HG02981 (cell line): ENCODE data around the gene CDC42BPA.
A peak's percentile ranks its signal among the peaks of the same experiment; 100 is the strongest.
"Not testable (repeated sequence)": the region's sequence is repeated elsewhere in the genome, so short reads cannot be mapped to it uniquely, and the experiment has no call there.

Experiments
- ATAC-seq: cut with Tn5 transposase; IDR thresholded peaks from one replicate; pipeline ENCODE4 v1.9.1; 2021; ENCODE audit warnings: mild to moderate bottlenecking, moderate library complexity; ENCODE audit not compliant: unreplicated experiment

CDC42BPA gene, protein sequence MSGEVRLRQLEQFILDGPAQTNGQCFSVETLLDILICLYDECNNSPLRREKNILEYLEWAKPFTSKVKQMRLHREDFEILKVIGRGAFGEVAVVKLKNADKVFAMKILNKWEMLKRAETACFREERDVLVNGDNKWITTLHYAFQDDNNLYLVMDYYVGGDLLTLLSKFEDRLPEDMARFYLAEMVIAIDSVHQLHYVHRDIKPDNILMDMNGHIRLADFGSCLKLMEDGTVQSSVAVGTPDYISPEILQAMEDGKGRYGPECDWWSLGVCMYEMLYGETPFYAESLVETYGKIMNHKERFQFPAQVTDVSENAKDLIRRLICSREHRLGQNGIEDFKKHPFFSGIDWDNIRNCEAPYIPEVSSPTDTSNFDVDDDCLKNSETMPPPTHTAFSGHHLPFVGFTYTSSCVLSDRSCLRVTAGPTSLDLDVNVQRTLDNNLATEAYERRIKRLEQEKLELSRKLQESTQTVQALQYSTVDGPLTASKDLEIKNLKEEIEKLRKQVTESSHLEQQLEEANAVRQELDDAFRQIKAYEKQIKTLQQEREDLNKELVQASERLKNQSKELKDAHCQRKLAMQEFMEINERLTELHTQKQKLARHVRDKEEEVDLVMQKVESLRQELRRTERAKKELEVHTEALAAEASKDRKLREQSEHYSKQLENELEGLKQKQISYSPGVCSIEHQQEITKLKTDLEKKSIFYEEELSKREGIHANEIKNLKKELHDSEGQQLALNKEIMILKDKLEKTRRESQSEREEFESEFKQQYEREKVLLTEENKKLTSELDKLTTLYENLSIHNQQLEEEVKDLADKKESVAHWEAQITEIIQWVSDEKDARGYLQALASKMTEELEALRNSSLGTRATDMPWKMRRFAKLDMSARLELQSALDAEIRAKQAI (N-terminal part only)

DNA sequence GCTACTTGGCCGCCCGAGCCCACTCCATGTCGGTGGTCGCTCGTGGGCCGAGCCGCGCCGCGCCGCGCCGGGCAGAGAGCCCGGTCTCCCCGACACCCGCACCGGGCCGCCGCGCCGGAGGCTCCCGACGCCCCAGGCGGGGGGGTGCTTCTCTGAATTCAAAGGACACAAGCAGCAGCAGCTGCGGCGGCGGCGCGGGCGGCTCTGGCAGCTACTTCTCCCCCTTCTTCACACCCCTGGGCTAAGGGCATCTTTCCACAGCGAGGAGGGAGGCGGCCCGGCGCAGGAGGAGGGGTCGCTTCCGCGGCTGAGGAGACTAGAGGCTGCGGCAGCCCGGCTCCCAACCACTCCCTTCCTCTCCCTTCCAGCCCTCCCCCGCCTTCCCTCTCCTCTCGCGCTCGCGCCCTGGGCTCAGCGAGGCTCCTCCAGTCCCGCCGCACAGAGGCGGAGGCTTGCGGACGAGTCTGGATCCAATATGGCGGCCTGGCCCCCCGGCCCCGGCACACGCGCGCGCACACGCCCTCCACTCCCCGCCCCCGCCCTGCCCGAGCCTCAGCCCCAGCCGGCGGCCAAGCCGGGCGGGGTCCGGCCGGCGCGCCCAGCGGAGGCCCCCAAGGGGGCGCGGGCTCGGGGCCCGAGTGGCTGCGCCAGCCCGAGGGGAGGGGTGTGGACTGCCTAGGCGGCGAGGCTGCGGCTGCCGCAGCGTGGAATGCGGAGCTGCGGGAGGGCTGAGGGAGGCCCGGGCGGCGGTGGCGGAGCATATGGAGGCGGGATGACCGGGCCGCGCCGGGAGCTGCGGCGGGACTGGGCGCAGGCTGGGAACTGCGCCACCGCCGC is at the start of gene CDC42BPA:
Gene CDC42BPA, minus strand, starts transcription at position 477 of the 837 bp plus-strand sequence. CDS start 1,310 bp downstream, outside the sequence.
- peak; percentile 35 for ATAC-seq

DNA sequence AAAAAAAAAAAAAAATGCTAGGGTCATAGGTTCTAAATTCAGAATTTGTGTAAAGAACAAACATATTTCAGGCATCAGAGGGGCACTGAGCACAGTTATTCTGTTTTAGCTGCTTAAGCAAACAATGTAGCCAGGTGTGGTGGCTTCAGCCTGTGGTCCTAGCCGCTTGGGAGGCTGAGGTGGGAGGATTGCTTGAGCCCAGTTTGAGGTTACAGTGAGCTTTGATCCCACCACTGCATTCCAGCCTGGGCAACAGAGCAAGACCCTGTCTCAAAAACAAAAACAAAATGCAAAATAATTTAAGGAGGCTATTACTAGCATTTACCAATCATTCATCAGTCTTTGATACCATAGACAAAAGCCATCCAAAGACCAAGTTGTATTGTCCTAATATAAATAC is 49.7 kb upstream of the CDC42BPA start:
- ATAC-seq: no peak

DNA sequence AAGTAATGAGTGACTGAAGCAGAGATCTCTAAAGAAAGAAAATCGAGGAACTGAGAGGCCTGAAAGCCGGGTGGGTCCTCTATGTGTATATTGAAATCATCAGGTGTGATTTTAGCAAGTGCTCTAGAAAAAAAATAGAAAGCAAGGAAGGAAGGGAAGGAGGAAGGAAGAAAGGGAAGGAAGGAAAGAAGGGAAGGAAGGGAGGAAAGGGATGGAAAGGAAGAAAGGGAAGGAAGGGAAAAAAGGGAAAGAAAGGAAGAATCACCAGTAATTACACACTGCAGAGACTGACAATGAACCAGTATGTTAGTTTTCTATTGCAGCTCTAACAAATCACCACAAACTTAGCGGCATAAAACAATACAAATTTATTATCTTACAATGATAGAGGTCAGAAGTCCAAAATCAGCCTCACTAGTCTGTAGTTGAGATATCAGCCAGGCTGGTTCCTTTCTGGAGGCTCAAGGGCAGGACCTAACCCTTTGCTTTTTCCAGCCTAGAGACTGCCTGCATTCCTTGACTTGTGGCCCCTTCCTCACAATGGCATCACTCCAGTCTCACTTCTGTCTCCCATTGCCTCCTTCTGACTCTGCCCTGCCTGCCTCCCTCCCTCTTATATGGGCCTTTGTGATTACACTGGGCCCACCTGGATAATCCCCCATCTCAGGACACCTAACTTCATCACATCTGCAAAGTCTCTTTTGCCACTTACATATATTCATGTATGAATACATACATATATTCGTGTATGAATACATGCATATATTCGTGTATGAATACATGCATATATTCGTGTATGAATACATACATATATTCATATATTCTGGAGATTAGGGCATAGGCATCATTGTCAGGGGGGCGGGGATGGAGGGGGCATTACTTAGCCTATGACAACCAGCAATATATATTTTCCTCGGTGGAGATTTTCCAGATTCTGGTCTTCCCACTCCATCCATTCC is 47.5 kb upstream of the CDC42BPA start:
- ATAC-seq: no peak

DNA sequence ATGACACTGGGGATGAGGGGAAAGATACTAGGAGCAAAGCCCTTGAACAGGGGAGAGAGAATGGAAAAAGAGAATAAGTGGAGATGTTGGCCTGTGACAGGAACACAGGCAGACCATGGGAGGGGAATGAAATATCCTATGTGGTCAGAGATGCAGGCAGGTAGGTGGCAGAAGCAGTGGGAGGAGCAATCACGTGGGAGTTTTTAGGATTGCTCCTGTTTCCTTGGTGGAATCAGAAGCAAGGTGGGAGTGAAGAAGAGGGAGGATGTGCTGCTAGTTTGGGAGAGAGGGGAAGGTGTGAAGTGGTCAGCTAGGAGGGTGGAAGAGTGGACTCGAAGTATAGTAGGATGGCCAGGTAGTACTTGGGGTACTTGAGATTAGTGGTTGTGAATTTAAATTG is 46.4 kb upstream of the CDC42BPA start:
- no peak for ATAC-seq

DNA sequence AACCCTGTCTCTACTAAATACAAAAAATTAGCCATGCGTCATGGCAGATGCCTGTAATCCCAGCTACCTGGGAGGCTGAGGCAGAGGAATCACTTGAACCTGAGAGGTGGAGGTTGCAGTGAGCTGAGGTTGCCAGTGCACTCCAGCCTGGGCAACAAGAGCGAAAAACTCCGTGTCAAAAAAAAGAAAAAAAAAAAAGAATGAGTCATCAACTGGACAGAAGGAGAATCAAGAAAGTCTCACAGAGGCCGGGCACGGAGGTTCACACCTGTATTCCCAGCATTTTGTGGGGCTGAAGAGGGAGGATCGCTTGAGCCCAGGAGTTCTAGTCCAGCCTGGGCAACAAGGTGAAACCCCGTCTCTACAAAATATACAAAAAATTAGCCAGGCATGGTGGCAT is 45.5 kb upstream of the CDC42BPA start:
- ATAC-seq: no peak

DNA sequence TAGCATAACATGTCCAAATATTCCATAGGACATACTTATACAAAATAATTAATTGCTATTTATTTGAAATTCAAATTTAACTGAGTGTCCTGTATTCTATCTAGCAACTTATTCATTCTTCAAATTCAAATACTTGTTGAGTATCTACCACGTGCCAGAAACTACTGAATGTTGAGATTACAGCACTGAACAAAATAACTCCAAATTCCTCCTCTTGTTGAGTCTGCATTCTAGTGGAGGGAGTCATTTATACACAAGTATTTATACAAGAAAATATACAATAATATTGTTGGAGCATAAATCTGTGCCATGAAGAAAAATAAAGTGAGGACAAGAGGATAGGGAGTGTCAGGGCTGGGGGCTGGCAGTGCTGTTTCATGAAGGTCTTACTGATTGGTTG is 43.7 kb upstream of the CDC42BPA start:
- no peak for ATAC-seq

DNA sequence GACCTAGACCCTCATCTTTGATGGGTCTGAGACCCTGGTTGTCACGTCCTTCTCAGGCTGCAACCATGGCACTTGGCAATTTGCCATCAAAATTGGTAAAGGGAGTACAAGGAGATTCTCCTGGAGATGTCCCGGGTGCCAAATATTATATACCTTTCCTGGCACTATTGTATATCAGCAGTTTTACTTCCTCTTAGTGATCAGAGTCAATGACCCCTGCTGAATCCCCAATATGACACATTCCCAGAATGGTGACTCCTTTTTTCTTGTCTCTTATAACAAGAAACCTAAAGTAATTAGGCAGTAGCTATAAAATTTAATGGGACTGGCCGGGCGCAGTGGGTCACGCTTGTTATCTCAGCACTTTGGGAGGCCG is 39.6 kb upstream of the CDC42BPA start:
- ATAC-seq: no peak

DNA sequence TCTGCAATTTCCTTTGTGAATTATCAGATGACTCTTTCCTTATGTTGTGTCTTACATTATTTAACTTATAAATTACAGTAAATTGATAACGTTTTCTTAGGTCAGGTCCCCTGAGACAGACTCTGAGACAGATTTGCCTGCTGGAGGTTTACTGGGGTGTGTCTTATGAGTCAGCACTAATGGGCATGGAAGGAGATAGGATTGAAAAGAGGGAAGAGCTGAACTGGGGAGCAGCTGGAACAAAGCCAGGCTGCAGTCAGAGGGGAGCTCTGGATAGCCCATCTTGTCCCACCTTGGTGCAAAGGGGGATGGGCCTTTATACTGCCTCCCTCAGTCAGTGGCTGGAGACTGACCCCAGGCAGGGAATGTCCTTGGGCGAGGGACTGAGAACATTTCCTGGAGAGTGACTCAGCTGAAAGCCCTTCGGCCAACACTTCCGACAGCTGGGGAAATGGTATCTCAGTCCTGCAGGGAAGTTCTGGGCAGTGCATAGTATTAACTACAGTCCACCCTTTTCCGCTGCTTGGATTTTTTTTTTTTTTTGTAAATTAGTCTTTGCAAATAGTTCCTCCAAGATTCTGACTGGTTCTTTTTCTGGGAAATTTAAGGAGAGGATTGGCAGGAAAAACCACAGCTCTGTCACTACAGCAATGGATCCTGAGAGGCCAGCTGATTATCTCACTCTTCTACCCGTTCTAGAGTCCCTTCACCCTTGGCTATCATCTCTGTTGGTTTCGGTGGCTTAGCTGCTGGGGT is 39.1 kb upstream of the CDC42BPA start:
- no peak for ATAC-seq

DNA sequence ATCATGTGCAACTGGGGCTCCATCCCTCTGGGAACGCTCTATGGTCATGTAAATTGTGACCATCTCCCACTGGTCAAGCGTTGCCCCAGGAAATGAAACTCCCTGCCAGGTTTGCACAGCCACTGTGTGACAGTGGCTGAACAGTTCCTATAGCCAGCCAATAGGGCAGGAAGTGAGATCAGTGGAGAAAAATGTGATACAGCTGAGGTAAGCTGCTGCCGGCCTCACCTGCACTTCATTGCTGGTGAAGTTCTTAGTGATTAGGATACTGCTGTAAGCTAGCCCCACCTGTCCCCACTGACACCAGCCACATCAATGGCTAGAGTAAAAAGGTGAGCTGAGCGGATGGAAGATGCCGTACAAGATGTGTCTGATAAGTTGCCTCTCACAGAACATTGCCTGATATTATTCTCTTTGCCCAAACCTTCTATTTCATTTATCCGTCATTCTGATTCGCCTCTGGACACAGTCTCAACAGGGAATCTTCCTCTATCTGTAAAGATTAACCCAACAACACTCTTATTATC is 38.4 kb upstream of the CDC42BPA start:
- no peak for ATAC-seq

DNA sequence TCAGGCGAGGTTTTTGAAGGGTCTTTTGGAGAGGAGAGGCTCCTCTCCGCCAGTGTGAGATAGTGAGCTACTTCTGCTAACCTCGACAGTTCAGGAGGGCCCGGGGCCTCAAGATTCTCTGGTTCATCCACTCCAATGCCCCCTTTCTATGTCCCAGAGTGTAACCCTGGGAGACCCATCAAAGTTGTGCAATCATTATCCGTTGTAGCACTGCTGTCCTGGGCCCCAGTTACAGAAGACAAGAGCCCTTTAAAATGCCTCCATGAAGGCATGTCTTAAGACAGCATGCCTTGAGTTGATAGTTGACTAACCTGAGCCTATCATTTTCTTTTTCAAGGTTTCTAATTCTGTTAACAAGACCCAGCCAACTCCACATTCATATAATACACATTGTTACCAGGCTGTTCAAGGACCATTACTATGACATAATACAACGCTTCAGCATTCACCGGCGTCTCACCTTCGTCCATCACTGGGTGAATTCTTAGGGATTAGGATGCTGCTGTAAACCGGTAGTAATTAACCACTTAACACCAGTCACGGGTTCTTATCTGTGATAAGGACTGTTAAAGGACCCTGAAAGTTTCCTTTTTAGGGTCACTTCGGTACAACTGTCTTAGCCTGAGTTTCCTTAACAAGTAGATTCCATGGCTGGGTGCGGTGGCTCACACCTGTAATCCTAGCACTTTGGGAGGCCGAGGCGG is 37.4 kb upstream of the CDC42BPA start:
- ATAC-seq: no peak

DNA sequence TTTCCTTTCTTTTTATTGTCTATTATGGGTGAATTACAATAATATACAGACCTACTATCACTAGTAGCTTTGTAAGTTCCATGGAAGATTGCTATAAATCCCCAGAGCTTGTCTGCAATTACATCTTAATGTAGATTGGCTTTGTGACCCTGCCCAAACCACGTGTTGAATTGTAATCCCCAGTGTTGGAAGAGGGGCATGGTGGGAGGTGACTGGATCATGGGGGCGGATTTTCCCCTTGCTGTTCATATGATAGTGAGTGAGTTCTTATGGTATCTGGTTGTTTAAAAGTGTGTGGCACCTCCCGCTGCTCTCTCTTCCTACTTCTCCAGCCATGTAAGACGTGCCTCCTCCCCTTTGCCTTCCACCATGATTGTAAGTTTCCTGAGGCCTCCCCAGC is 34.9 kb upstream of the CDC42BPA start:
- no peak for ATAC-seq

DNA sequence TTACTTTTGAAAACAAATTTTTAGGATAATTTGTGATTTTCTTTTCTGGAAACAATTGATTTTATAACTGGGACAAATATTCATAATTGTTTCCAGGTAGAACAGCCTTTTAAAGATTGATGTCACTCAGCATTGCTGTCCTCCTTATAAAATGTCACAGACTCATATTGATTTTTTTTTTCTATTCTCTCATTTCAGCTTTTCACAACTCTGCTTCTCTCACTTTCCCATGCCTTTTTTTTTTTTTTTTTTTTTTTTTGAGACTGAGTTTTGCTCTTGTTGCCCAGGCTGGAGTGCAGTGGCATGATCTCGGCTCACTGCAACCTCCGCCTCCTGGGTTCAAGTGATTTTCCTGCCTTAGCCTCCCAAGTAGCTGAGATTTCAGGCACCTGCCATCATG is 33.9 kb upstream of the CDC42BPA start:
- not testable (repeated sequence) for ATAC-seq

DNA sequence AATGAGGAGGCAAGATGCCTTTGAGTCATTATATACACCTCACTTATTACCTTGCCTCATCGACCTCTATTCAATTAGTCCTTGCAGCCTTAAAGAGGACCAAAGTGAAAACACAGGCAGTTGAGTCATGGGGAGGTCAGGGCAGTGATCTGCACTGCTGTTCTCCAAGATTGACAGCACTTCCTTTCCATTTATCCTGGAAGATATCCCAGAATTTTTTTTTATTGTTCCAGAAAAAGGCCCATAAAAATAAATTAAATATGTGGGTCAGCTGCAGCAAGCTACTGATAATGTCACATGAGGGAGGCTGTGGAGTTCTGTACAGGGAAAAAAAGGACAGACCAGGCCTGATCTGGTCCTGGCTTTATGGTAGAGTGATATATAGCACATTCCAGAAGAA is 33.2 kb upstream of the CDC42BPA start:
- no peak for ATAC-seq

DNA sequence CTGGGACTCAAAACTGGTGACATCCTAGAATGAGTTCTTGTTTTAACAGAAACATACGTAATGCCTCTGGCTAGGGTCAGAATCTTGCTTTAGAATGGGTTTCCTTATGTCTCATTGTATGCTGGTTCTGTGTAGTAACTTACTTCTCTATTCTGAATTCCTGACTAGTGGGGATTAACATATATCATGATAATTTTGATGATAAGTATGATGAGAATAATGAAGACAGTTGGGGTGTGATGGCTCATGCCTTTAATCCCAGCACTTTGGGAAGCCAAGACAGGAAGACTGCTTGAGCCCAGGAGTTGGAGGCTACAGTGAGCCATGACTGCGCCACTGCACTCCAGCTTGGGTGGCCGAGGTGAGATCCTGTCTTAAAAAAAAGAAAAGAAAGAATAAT is 31.7 kb upstream of the CDC42BPA start:
- ATAC-seq: no peak

DNA sequence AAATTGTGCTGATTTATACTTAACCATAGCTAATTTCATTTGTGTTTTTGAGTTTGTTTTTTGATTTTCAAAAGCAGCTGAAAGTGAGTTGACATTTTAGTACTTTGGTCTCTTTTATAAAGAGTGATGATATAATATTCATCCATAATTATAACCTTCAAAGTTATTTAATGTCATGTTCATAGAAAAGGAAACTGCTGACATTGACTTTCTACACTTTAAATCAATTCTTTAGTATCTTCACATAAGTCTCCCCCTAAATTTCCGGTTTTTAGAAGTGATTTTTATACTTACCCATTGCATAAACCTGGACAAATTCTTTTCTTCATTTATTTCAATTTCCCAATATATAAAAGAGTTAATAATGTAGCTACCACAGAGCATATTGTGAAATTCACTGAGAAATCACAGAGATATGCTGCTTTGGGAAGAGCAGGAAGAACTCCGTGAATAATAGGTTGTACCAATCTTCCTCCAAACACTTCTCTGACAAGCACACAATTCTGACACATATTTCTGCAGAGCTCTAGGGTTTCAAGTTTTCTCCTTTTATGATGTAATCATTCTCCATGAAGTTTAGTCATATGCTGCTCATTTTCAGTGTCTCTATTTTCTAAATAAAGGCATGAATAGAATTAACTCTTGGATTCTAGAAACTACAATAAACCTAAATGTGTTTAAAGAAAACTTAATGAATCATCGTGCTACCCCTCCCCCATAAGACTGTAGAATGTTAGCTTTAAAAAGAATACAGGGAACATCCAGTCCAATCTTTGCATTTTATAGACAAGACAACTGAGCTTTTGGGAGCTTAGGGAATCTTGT is 25.6 kb upstream of the CDC42BPA start:
- ATAC-seq: no peak

DNA sequence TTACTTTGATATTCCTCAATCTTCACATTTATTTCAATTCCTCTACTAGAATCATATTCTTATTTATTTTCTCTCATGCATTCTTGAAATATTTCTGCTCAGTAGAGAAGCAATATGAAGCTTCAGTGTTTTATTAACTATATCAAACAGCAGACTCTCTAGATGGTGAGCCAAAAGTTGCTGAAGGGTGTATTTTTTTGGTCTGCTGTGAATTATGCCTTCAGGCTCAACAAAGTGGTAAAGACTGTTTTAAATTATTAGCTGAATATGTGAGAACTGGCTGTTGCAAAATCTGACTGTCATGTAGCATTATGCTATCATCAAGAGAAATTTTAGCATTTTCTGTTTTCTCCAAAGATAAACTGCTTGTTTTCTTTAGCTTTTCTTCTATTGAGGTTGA is 24.9 kb upstream of the CDC42BPA start:
- ATAC-seq: no peak

DNA sequence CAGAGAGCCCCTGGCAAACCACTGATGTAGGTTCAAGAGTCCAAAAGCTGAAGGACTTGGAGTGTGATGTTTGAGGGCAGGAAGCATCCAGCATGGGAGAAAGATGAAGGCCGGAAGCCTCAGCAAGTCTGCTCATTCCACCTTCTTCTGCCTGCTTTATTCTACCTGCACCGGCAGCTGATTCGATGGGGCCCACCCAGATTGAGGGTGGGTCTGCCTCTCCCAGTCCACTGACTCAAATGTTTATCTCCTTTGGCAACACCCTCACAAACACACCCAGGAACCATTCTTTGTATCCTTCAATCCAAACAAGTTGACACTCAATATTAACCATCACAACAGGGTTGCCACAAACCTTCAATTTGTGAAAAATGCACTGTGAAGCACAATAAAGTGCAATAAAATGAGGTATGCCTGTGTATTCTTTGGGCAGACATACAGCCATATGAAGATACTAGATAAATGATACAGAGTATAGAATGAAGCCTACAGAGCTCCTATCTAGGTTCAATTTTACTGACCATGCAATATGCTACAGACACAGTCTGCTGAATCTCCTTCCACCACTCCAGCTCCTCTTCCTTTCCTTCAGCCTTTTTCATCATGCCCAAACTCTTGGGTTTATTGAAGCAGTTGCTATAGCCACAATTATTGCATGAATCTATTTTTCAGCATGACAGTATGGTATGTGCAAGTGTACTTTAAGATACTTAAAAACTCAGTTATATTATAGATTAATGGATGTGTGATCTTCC is 24.0 kb upstream of the CDC42BPA start:
- no peak for ATAC-seq
